GM12878 (cell line): ENCODE results near the gene ERLEC1. TPM values are rescaled to one million over a fixed set of nuclear protein-coding genes. Genes with fewer than 3 reads are reported as not detected.

Source experiments
- ATAC-seq: fragments of 200-7000 bp; cut with Tn5 transposase; 3 replicates; pipeline ENCODE4 v1.9.1; 2020; ENCODE audit warnings: mild to moderate bottlenecking, moderate library complexity
- BruUV-seq: library from RNA; stranded (reverse); fragments of 400-500 nt; replicated peaks from 2 replicates; lab custom pipeline; 2021; lab: Mats Ljungman, UMichigan
- CTCF ChIA-PET: fragments of 300-600 bp; sonication (Branson Sonifier 250); formaldehyde crosslinking; extraction: SDS; loops from one replicate; lab custom pipeline; 2021; ENCODE audit warnings: inconsistent platforms; lab: Yijun Ruan, JAX
- POLR2A ChIA-PET: fragments of 350-600 bp; formaldehyde crosslinking; extraction: SDS; loops from one replicate; lab custom pipeline; 2021; ENCODE audit warnings: inconsistent platforms; lab: Charles Lee
- RAD21 ChIA-PET: fragments of 300-600 bp; sonication (Branson Sonifier 250); formaldehyde crosslinking; loops from one replicate; lab custom pipeline; 2023; ENCODE audit warnings: antibody characterized with exemption; ENCODE audit not compliant: unreplicated experiment; lab: Charles Lee
- SMC1A ChIA-PET: fragments of 300-600 bp; sonication (Branson Sonifier 250); formaldehyde crosslinking; loops from one replicate; lab custom pipeline; 2023; ENCODE audit not compliant: unreplicated experiment, uncharacterized antibody; lab: Charles Lee
- DNase-seq: peaks from one replicate; pipeline ENCODE4 v3.0.0-alpha.2; 2011; ENCODE audit warnings: low read depth, low spot score
- FAIRE-seq: peaks from 3 replicates; lab custom pipeline; 2011; peaks lifted over from hg19 to GRCh38; lab: Jason Lieb, UNC
- H2AFZ ChIP-seq: 2 replicates; pipeline ENCODE4 v1.6.0; 2011; ENCODE audit warnings: low read depth, low read length, control low read depth; ENCODE audit not compliant: control insufficient read depth
- H3K27ac ChIP-seq: 2 replicates; pipeline ENCODE4 v1.5.1; 2011; ENCODE audit warnings: control low read depth; ENCODE audit not compliant: control insufficient read depth, insufficient read depth
- H3K27me3 ChIP-seq, 2 experiments: replicated peaks in 1 of 2; 2 replicates each; pipeline versions ENCODE4 v1.6.0 to v1.6.1; 2011; ENCODE audit warnings: low read length in 1 of 2; ENCODE audit not compliant: control insufficient read depth in 2 of 2, insufficient read depth in 2 of 2
- H3K36me3 ChIP-seq, 2 experiments: 2 replicates each; pipeline ENCODE4 v1.5.1; 2011; ENCODE audit warnings: low read length in 1 of 2; ENCODE audit not compliant: control insufficient read depth in 2 of 2, insufficient read depth in 2 of 2
- H3K4me1 ChIP-seq: 2 replicates; pipeline ENCODE4 v1.6.1; 2011; ENCODE audit warnings: mild to moderate bottlenecking, low read length, moderate library complexity, mixed read lengths; ENCODE audit not compliant: control insufficient read depth, insufficient read depth
- H3K4me2 ChIP-seq: 2 replicates; pipeline ENCODE4 v1.6.0; 2011; ENCODE audit warnings: control low read depth; ENCODE audit not compliant: control insufficient read depth, insufficient read depth
- H3K4me3 ChIP-seq: fragments of 200-600 bp; sonication (generic); 2 replicates; pipeline ENCODE4 v1.5.1; 2016
- H3K79me2 ChIP-seq: 2 replicates; pipeline ENCODE4 v1.6.0; 2011; ENCODE audit warnings: low read length; ENCODE audit not compliant: control insufficient read depth, insufficient read depth
- H3K9ac ChIP-seq: 2 replicates; pipeline ENCODE4 v1.8.0; 2011; ENCODE audit warnings: low read length, control low read depth, mixed read lengths; ENCODE audit not compliant: control insufficient read depth, insufficient read depth
- H3K9me3 ChIP-seq: replicated peaks from 3 replicates; pipeline ENCODE4 v1.5.1; 2011; ENCODE audit warnings: mild to moderate bottlenecking, low read length; ENCODE audit not compliant: control insufficient read depth, insufficient read depth
- H4K20me1 ChIP-seq: 2 replicates; pipeline ENCODE4 v1.6.0; 2011; ENCODE audit not compliant: control insufficient read depth, insufficient read depth
- BCLAF1 ChIP-seq: fragments of 450-650 bp; IDR thresholded peaks from 2 replicates; pipeline ENCODE4 v1.6.1; 2017; ENCODE audit warnings: antibody characterized with exemption, mild to moderate bottlenecking, moderate library complexity
- FOS ChIP-seq: IDR thresholded peaks from 3 replicates; pipeline ENCODE4 v1.6.1; 2011; ENCODE audit warnings: borderline replicate concordance; ENCODE audit not compliant: insufficient read length; ENCODE audit errors: extremely low read depth
- GATAD2B ChIP-seq: fragments of 450-650 bp; conservative IDR thresholded peaks from 2 replicates; pipeline ENCODE4 v1.6.1; 2017; ENCODE audit warnings: low read depth, mild to moderate bottlenecking, moderate library complexity
- MEF2B ChIP-seq: fragments of 450-650 bp; IDR thresholded peaks from 2 replicates; pipeline ENCODE4 v1.6.1; 2018; ENCODE audit warnings: mild to moderate bottlenecking, moderate library complexity; ENCODE audit not compliant: partially characterized antibody, poor library complexity, severe bottlenecking
- NR2C2 ChIP-seq: IDR thresholded peaks from 2 replicates; pipeline ENCODE4 v1.6.1; 2011; ENCODE audit warnings: borderline replicate concordance, low read depth; ENCODE audit not compliant: control insufficient read depth, insufficient read length
- RAD21 ChIP-seq: IDR thresholded peaks from 2 replicates; pipeline ENCODE4 v1.6.1; 2011; ENCODE audit warnings: mild to moderate bottlenecking, low read depth, low read length, moderate library complexity; ENCODE audit not compliant: insufficient read depth
- SIX5 ChIP-seq: IDR thresholded peaks from 2 replicates; pipeline ENCODE4 v1.6.1; 2011; ENCODE audit warnings: mild to moderate bottlenecking, low read depth, low read length, moderate library complexity; ENCODE audit not compliant: severe bottlenecking
- STAT1 ChIP-seq: fragments of 450-650 bp; conservative IDR thresholded peaks from 2 replicates; pipeline ENCODE4 v1.6.1; 2014; ENCODE audit warnings: antibody characterized with exemption, mild to moderate bottlenecking
- ZBED1 ChIP-seq: IDR thresholded peaks from 2 replicates; pipeline ENCODE4 v1.6.1; 2016; ENCODE audit warnings: borderline replicate concordance
- ZNF24 ChIP-seq: fragments of 450-650 bp; IDR thresholded peaks from 2 replicates; pipeline ENCODE4 v1.6.1; 2017; ENCODE audit warnings: antibody characterized with exemption, mild to moderate bottlenecking
- ZNF687 ChIP-seq: fragments of 450-650 bp; IDR thresholded peaks from 2 replicates; pipeline ENCODE4 v1.6.1; 2017; ENCODE audit warnings: mild to moderate bottlenecking, moderate library complexity
- ZZZ3 ChIP-seq: IDR thresholded peaks from 2 replicates; pipeline ENCODE4 v1.6.1; 2011; ENCODE audit warnings: low read depth; ENCODE audit not compliant: control insufficient read depth, insufficient read length
- WGBS: methylation state at CpG from one replicate; pipeline ENCODE4 v1.1.6; 2016; ENCODE audit warnings: low lambda C conversion rate; ENCODE audit not compliant: insufficient replicate concordance, insufficient coverage; ENCODE audit errors: missing lambda C conversion rate; 5-methylcytosine and 5-hydroxymethylcytosine counted together
- in situ Hi-C: fragments of 300-500 bp; cut with MboI; formaldehyde crosslinking; loops from 9 replicates; pipeline ENCODE4 v1.14.3; 2018; ENCODE audit warnings: mixed read lengths
- intact Hi-C: fragments of 100-400 bp; cut with micrococcal nuclease; formaldehyde crosslinking; loops from one replicate; pipeline ENCODE4 v1.14.2; 2022; ENCODE audit not compliant: unreplicated experiment
- polyA plus RNA-seq, 11 experiments: library from polyadenylated mRNA; depleted of rRNA in 4 of 11; unstranded in 6 of 11; stranded (reverse) in 5 of 11; fragments of >200 nt; fragmentation: Nextera tagmentation in 4 of 11; fragmentation: Illumina TruSeq in 1 of 11; extraction: Ambion mirVana in 4 of 11; extraction: Trizol in 1 of 11; gene quantifications; 1 replicate in 1 of 11; 2 replicates in 10 of 11; pipeline versions ENCODE4 v1.2.1 to v1.2.3, GENCODE V29; 2011 to 2016; ENCODE audit warnings: inconsistent platforms in 2 of 11, missing spikeins in 2 of 11, low read depth in 1 of 11
- total RNA-seq, 4 experiments: library from RNA; depleted of rRNA in 3 of 4; stranded (reverse); fragments of >200 nt in 3 of 4; fragmentation: Illumina TruSeq in 1 of 4; extraction: Trizol in 1 of 4; gene quantifications; 2 replicates each; pipeline versions ENCODE4 v1.2.1 to v1.2.3, GENCODE V29; 2013 to 2021
- TF ChIP-seq, protein P1 (sequence below): fragments of 450-650 bp; formaldehyde crosslinking; IDR thresholded peaks from 2 replicates; pipeline ENCODE4 v1.5.0; 2022; ENCODE audit warnings: mild to moderate bottlenecking, missing genetic modification characterization

The ERLEC1 gene
- total and polyA plus RNA-seq, 10 of the 15 experiments (the other 5 are each of a cell fraction or from before 2014, with no cell fraction given): 14.1 to 52.2 (median 30.0) TPM

GRCh38 chr2:53843595-53843994, 56.8 kb downstream of the ERLEC1 start (continued):
- no peak for TF ChIP-seq BCLAF1
- TF ChIP-seq GATAD2B: no peak
- TF ChIP-seq STAT1: no peak
- no peak for TF ChIP-seq ZZZ3
- no peak for TF ChIP-seq SIX5

DNA sequence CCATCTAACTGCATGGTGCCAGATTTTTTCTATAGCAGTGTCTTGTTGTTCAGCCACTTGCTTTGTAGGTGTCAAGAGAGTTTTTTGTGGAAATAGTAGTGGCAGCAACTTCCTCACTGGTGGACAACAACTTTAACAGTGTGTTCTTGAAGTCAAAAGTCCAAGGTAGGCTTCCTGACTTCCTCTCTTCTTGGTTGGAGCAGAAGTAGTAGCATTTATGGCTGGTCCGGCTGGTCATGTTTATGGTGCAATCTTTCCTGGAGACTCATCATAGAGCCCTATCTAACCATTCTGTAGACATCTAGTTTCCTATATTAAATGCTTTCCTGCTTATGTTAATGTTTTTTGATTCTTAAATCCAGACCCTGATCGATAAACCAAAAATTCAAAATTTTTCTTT, 61.2 kb downstream of the ERLEC1 start:
- in situ Hi-C loops: no loop called here
- Histone ChIP-seq H3K4me1 (no peaks in the 10 kb centered on the region), H3K4me3 (no peak overlapping the region), H4K20me1 (no peaks in the 10 kb centered on the region), H3K79me2 (no peaks in the 10 kb centered on the region), H3K9ac (no peak overlapping the region), H3K9me3 (no peaks in the 10 kb centered on the region), H3K36me3 (no peaks in the 10 kb centered on the region), H3K4me2 (no peak overlapping the region), H3K27ac (no peak overlapping the region), H2AFZ (no peak overlapping the region), H3K27me3 (no peaks in the 10 kb centered on the region)
- FAIRE-seq: no peak
- CTCF ChIA-PET: no interaction called here
- ATAC-seq: no peak
- SMC1A ChIA-PET: interaction anchor here (0.6 kb wide), 1 partner anchor 1677 kb away, joined by 4 read pairs; no protein-coding TSS in a partner anchor
- intact Hi-C loops: no loop called here
- DNase-seq: no peak
- RAD21 ChIA-PET: no interaction called here
- 100% methylated on average over 2 of the region's 2 CpGs for WGBS
- POLR2A ChIA-PET: no interaction called here
- no TSS peak for BruUV-seq
- TF ChIP-seq ZBED1 (no peak), RAD21 (no peak), ZNF24 (no peak), MEF2B (no peak), FOS (no peak), ZNF687 (no peak), NR2C2 (no peak), GATAD2B (no peak)
- TF ChIP-seq, protein P1, sequence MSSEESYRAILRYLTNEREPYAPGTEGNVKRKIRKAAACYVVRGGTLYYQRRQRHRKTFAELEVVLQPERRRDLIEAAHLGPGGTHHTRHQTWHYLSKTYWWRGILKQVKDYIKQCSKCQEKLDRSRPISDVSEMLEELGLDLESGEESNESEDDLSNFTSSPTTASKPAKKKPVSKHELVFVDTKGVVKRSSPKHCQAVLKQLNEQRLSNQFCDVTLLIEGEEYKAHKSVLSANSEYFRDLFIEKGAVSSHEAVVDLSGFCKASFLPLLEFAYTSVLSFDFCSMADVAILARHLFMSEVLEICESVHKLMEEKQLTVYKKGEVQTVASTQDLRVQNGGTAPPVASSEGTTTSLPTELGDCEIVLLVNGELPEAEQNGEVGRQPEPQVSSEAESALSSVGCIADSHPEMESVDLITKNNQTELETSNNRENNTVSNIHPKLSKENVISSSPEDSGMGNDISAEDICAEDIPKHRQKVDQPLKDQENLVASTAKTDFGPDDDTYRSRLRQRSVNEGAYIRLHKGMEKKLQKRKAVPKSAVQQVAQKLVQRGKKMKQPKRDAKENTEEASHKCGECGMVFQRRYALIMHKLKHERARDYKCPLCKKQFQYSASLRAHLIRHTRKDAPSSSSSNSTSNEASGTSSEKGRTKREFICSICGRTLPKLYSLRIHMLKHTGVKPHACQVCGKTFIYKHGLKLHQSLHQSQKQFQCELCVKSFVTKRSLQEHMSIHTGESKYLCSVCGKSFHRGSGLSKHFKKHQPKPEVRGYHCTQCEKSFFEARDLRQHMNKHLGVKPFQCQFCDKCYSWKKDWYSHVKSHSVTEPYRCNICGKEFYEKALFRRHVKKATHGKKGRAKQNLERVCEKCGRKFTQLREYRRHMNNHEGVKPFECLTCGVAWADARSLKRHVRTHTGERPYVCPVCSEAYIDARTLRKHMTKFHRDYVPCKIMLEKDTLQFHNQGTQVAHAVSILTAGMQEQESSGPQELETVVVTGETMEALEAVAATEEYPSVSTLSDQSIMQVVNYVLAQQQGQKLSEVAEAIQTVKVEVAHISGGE (CRISPR knock-in tag): no peak
